Retina (tissue), 1 donor: ENCODE measurements around the gene STX18.
"Not testable (repeated sequence)": the region's sequence is repeated elsewhere in the genome, so short reads cannot be mapped to it uniquely, and the experiment has no call there.

Source experiments
- DNase-seq: peaks from one replicate; pipeline ENCODE4 v3.0.0-alpha.2; 2016

The STX18 gene

GRCh38 chr4:4506961-4507360, 34.9 kb downstream of the STX18 start:
- no peak for DNase-seq

DNA sequence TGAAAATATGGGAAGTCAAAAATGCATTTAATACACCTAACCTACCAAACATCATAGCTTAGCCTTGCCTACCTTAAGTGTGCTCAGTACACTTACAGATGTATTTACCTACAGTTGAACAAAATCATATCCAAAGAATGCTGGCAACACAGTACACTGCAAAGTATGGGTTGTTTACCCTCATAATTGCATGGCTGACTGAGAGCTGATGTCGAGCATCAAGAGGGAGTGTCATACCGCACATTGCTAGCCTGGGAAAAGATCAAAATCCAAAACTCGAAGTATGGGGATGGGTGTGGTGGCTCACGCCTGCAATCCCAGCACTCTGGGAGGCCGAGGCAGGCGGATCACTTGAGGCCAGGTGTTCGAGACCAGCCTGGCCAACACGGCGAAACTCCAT, 36.6 kb downstream of the STX18 start:
- not testable (repeated sequence) for DNase-seq

DNA sequence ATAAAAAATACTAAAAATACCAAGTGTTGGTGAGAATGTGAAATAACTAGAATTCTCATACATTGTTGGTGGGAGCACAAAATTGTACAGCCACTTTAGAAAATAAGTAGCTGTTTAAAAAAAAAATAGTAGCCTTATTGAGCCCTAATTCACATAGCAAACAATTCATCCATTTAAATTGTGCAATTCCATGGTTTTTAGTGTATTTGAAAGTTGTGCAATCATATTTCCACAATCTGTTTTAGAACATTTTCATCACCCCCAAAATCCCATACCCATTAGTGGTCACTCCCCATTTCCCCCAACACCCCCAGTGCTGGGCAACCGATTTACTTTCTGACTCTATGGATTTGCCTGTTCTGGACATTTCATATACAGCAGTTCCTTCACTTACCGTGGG, 37.1 kb downstream of the STX18 start:
- DNase-seq: no peak

DNA sequence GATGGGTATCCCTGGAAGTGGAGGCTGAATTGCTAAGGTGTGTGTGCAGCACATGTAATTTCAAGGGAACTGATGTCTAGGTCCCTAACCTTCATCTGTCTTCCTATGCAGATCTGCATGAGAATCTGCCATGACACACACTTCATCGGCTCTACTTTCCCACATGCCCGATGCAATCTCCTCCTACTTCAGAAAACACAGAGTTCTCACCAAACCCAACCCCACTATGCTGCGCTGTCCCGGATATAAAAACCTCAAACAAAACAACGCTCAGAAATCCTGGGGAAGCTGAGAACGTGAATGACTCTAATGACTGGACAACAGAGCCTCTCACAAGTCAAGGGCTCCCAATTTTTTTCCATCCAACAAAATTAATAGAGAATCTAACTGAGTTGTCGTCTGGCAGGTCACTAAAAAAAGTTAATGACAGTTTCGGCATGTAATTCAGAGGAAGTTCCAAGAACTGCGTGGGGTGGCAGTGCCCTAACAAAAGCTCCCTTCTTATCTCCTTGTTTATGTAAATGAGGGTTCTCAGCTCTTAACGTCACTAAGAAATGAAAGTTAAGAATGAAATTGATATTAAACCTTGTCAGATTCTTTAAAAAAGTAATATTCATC, 39.0 kb downstream of the STX18 start:
- DNase-seq: no peak

GRCh38 chr4:4501679-4502078, 40.2 kb downstream of the STX18 start:
- DNase-seq: no peak

DNA sequence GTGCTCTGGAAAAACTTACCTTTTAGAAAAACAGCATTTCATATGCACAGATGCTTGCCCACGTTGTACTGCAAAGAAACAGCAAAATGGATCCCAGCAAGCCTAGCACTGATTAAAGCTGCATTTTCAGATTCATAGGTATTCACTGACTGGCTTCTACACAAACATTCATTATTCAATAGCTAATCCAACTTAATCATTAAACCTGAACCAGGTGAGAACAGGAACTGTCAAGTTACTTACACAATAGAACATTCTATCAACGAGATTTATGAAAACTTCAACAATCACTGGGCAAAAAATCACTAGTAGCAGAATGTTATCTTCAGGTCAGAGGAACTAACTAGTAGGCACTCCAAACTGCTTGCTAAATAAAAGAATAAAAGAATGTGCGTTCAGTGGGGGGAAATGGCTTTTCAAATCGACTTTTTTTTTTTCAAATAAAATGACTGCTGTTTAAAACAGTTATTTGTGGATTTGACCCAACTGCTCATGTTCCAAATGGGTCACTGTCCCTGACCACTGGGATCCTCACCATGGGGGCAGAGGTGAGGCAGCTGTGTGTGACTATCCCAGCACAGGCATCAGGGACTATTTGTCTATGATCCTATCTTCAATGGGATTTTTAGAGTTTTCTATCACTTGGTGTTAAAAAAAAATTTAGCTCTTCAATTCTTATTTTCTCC, 42.3 kb downstream of the STX18 start:
- DNase-seq: no peak

- DNase-seq: no peak
Observed at GRCh38 chr4:4496592-4497372, 45.1 kb downstream of the STX18 start.

DNA sequence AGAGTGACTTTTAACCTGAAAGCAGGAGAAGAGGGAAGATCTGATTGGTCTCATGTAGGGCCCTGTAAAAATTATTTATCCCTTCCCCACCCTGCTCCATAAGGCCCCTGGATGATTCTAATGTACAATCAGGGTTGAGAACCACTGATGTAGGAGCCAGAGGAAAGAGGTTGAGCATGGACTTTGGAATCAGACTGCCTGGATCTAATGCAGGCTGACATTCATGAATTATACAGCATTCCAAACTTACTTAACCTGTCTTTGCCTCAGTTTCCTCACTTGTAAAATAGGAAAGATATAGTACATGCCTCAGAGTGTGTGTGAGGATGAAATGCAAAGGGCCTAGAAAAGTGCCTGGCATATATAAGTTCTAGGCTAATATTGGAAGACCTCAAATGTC, 47.0 kb downstream of the STX18 start:
- DNase-seq: no peak

DNA sequence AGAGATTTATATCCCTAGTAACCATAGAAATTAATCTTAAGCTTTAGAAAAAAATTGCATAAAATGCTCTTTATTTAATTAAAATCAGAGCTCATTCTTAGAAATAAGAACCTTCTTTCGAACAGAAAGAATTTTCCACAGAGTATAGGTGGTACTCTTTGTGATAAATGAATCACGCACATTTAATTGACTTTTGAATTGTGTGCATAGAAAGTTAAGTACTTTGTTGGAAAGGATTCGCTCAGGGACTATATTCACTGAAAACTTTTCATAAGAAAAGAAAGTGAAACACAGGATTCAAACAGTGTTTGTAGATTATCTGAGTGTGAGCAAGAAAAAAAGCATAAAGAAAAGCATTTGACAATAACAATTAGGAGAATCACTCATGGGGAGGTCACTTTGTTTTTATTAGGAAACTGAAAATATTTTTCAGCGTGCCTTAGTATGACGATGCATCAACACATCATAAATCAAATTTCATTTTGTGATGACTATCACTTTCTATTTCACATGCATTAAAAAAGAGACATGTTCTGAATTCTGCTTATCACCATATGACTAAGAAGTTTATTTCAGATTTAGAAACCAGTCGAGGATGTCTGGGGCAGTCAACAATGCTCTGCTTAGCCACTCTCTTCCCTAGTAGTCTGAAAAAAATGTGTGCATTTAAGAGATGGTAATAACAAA, 49.5 kb downstream of the STX18 start:
- DNase-seq: no peak

- no peak for DNase-seq
Observed at GRCh38 chr4:4491396-4491893, 50.4 kb downstream of the STX18 start.

GRCh38 chr4:4490816-4491215, 51.0 kb downstream of the STX18 start:
- DNase-seq: no peak

GRCh38 chr4:4490041-4490440, 51.8 kb downstream of the STX18 start:
- no peak for DNase-seq

DNA sequence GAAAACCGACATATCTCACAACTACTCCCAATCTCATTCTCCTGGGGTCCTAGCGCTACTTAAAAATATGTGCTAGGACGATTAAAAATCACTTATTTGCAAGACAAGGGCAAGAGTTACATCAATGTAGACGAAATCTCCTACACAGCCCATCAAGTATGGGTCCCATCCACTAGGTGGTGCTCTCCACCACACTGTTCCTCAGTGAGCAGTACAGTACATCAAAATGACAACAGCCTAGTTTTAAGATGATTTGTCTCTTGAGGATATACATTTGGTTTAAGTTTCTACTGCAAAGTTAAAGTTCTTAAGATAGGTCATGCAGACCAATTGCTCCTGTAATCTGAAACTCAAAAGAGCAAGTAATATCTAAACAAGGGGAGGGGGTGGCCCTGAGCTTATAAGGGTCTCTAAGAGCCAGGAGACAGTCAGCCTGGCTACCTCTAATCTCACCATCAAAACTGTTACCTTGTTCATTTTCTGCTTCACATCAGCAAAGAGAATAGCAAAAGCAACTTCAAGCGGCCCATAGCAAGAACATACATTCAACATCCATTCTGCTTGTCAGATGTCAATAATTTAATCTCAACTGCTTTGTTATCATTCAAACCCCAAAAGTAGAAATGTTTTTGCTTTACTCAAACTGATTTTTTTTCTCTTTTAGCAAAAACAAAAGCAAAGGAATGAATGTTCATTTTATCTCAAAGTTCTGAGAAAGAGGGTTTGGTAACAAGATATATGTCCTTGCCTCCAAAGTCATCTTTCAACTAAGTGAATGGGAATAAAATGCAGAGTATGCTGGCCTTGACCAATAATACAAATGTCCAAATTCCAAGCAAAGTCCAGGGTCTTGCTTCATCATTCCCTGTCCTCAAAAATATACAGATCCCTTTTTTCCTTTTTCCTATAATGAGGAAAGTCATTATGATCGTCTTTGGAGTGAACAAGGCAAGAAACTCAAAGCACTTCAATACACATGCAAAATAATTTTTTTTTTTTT, 53.1 kb downstream of the STX18 start:
- DNase-seq: peak; percentile 63

DNA sequence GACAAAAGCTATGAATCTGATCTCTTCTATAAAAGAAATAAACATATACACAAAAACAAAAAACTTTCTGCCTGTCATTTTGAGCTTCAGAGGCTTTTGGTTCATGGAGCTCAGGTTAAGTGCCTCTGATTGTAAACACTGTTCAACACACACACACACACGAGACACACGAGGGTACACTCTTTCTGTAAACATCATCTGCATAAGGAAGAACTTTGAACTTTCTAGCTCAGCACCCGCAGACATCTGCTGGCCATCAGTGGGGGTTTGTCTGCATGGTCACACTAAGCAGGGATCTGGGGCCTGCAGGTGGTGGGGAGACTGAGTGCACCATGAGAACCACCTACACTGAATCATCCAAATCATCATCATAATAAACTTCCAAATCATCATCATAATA, 54.9 kb downstream of the STX18 start:
- no peak for DNase-seq

GRCh38 chr4:4485806-4486205, 56.0 kb downstream of the STX18 start:
- no peak for DNase-seq

DNA sequence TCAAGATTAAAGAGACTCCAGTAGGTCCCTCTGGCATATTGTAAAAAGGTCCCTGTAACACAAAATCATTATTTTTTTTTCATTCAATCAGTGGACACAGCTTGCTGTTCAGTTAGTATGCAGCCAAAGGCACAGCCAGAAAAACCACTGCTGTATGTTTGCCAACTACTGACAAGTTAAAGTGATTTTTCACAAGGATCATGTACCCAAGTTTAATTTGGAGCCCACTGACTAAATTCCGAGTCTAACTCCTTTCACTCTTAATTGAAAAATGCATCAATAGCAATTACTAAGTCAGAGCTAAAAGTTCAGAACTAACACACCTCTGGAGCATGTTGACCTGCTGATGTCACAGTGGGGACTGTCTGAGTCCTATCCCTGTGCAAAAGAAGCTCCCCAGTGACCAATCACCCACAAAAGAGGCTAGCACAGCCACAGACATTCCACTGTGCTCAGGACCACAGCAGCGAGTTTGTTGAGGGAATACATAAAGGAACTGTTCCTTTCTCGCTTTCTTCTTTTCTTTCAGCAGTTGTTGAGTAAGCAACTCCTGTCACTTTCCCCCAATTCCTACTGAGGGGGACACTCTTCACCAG, 60.4 kb downstream of the STX18 start:
- DNase-seq: peak; percentile 17

- DNase-seq: peak; percentile 81
Observed at GRCh38 chr4:4480685-4481398, 61.0 kb downstream of the STX18 start.

DNA sequence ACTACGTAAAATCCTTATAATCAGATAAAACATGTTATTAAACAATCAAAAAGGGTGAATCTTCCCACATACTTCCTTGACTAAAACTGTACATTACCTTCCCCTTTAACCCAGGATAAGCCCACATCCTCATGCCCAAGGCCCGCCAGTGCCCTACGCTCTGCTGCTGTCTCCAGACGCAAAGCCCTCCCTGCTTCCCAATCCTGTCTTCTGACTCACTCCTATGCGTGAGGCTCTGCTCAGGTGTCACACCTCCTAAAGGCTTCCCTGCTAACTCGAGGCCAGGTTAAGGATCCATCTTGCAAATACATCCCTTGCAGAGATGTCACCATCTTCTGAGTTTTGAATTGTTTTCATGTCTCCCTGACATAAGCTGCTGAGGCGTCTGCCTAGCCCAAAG, 61.6 kb downstream of the STX18 start:
- DNase-seq: peak; percentile 25

DNA sequence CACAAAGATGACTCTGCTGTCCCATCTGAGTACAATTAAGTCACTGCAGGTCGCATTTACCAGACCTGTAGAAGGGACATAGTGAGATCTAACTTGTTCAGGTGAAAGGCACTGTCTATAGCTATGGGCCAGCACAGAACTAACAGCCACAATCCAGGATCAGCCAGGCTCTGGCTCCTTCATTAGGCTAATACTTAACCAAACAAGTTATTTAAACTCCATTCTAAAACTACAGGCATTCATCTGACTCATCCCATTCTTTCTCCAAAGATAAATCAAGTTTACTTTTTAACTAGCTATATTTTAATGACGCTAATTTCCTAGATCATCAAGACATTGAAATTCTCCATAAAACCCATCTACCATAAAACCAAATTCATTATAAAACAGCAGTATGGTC, 62.5 kb downstream of the STX18 start:
- no peak for DNase-seq

DNA sequence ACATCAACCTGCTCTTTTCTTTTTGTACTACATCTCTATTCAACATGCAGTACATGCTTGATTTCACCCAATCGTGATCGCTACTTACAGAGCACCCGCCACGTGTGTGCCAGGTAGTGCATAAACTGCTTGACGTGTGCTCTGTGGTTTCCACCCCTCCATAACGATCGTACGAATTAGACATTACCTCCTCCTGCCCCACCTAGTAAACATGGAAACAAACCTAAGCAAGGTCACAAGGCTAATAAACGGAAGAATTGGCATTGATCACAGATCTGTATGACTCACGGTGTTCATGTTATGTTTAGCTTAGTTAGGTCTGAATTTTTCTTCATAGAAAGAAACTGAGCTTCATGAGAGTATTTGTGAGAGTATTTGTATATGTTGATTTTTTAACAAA, 64.1 kb downstream of the STX18 start:
- DNase-seq: no peak

- no peak for DNase-seq
Observed at GRCh38 chr4:4477391-4477790, 64.5 kb downstream of the STX18 start.
